Measurements from ENCODE around the gene TMEM37. TPM values are rescaled to one million over a fixed set of nuclear protein-coding genes. Genes with fewer than 3 reads are reported as not detected.

TMEM37 gene
- total RNA-seq, 1 experiment from 2014 or later, result 2.3 TPM

GRCh38 chr2:119405151-119405550 lies 26.5 kb upstream of the TMEM37 start:
- DNase-seq (ENCODE audit: low read depth, low spot score), result no peak
- H2AFZ ChIP-seq (ENCODE audit: low read depth, low read length, poor library complexity, severe bottlenecking), result no peak overlapping the region
- no peaks in the 10 kb centered on the region for H4K20me1 ChIP-seq (ENCODE audit: insufficient read depth)
- RAD21 ChIA-PET (ENCODE audit: low non-redundant PET in 1 of 2, low total read pairs in 2 of 2, uncharacterized antibody in 2 of 2, unreplicated experiment in 2 of 2), result no interaction called here
- no peaks in the 10 kb centered on the region for H3K36me3 ChIP-seq (ENCODE audit: control insufficient read depth in 1 of 2, insufficient read depth in 2 of 2, low read length in 2 of 2)
- no peak for TF ChIP-seq CEBPB (IDR thresholded peaks at IDR 0.05; ENCODE audit: low read depth)
- TF ChIP-seq EGR1 (IDR thresholded peaks at IDR 0.05; ENCODE audit: low read depth), result no peak
- TF ChIP-seq JUND (IDR thresholded peaks at IDR 0.05), result no peak
- TF ChIP-seq SIN3A (IDR thresholded peaks at IDR 0.05; ENCODE audit: low read depth), result no peak
- no peak for TF ChIP-seq SRF (IDR thresholded peaks at IDR 0.05; ENCODE audit: low read depth)
- TF ChIP-seq, protein P1, sequence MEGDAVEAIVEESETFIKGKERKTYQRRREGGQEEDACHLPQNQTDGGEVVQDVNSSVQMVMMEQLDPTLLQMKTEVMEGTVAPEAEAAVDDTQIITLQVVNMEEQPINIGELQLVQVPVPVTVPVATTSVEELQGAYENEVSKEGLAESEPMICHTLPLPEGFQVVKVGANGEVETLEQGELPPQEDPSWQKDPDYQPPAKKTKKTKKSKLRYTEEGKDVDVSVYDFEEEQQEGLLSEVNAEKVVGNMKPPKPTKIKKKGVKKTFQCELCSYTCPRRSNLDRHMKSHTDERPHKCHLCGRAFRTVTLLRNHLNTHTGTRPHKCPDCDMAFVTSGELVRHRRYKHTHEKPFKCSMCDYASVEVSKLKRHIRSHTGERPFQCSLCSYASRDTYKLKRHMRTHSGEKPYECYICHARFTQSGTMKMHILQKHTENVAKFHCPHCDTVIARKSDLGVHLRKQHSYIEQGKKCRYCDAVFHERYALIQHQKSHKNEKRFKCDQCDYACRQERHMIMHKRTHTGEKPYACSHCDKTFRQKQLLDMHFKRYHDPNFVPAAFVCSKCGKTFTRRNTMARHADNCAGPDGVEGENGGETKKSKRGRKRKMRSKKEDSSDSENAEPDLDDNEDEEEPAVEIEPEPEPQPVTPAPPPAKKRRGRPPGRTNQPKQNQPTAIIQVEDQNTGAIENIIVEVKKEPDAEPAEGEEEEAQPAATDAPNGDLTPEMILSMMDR (IDR thresholded peaks at IDR 0.05 in 2 of 3, conservative IDR thresholded peaks at IDR 0.05 in 1 of 3; ENCODE audit: borderline replicate concordance in 1 of 3, insufficient read depth in 1 of 3, low read depth in 2 of 3, low read length in 2 of 3), result no peak
- no peak for TF ChIP-seq FOSL1 (IDR thresholded peaks at IDR 0.05; ENCODE audit: low read depth)
- TF ChIP-seq SP1 (IDR thresholded peaks at IDR 0.05; ENCODE audit: low read depth), result no peak
- TF ChIP-seq POLR2A (IDR thresholded peaks at IDR 0.05; ENCODE audit: borderline replicate concordance, extremely low read depth, insufficient read depth, insufficient read length), result no peak
- TF ChIP-seq ATF3 (IDR thresholded peaks at IDR 0.05), result no peak
- no peak for TF ChIP-seq ZNF274 (IDR thresholded peaks at IDR 0.05; ENCODE audit: low read depth, low read length)
- no peak for TF ChIP-seq ELF1 (IDR thresholded peaks at IDR 0.05; ENCODE audit: borderline replicate concordance, low read depth)
- no peak for TF ChIP-seq CBX3 (IDR thresholded peaks at IDR 0.05; ENCODE audit: low read depth)
- no peak for TF ChIP-seq EZH2phosphoT487 (IDR thresholded peaks at IDR 0.05; ENCODE audit: borderline replicate concordance)
- TF ChIP-seq ZFX (IDR thresholded peaks at IDR 0.05), result no peak
- no peak for TF ChIP-seq TCF7L2 (IDR thresholded peaks at IDR 0.05; ENCODE audit: borderline replicate concordance, extremely low read depth, insufficient read depth, insufficient read length)
- TF ChIP-seq RAD21 (IDR thresholded peaks at IDR 0.05; ENCODE audit: low read depth), result no peak
- CTCF ChIA-PET, result interaction anchor here (3.0 kb wide), 1 partner anchor 72 kb away, joined by 10 read pairs; no protein-coding TSS in a partner anchor
- H3K27ac ChIP-seq (ENCODE audit: low read depth, low read length), result no peak overlapping the region
- H3K9ac ChIP-seq (ENCODE audit: low read length), result no peak overlapping the region
- BruUV-seq (replicated peaks), result no TSS peak
- ATAC-seq, result no peak
- H3K4me2 ChIP-seq (ENCODE audit: low read length), result no peak overlapping the region
- H3K4me3 ChIP-seq (replicated peaks in 1 of 2; ENCODE audit: low read depth in 1 of 2, low read length in 2 of 2), result no peak overlapping the region
- H3K9me3 ChIP-seq (ENCODE audit: control insufficient read depth in 1 of 2, insufficient read depth in 1 of 2, low read depth in 1 of 2, low read length in 2 of 2), result no peaks in the 10 kb centered on the region
- H3K4me1 ChIP-seq (ENCODE audit: control insufficient read depth in 1 of 2, insufficient read depth in 2 of 2, low read length in 2 of 2), result no peaks in the 10 kb centered on the region
- intact Hi-C loops (cut with micrococcal nuclease), result no loop called here
- POLR2A ChIA-PET, result no interaction called here
- H3K9me2 ChIP-seq (ENCODE audit: insufficient read depth), result no peaks in the 10 kb centered on the region
- H3K27me3 ChIP-seq (ENCODE audit: insufficient read depth, low read length), result no peaks in the 10 kb centered on the region
- H3K79me2 ChIP-seq (ENCODE audit: insufficient read depth, low read length), result no peaks in the 10 kb centered on the region

Measured in HCT116 (cell line).